GM12873 (cell line): Measurements from ENCODE around the gene HDAC9.
A peak's percentile ranks its signal among the peaks of the same experiment; 100 is the strongest.

ENCODE experiments used
- TF ChIP-seq, protein P1 (sequence below): IDR thresholded peaks from 2 replicates; pipeline ENCODE4 v1.5.1; 2012; ENCODE audit warnings: low read depth, mild to moderate bottlenecking, moderate library complexity, low read length, control low read depth; ENCODE audit not compliant: insufficient read depth; ENCODE audit errors: missing control alignments

Gene HDAC9

DNA sequence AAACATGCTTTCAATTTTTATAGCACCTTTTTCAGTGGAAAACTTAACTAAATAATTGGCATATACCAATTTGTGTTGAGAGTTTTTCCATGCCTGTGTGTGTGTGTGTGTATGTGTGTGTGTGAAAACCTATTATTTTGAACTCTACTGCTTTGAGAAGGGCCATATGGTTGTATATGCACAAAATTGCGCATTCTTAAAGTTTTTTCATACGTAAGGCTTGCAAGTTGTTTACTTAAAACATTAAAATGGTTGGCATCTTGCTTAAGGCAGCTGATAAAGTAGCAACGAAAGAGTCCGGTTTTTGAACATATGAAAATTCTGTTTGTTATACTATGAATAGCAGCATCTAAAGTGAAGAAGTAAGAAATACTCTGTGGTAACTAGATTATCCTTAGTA is 84.1 kb downstream of the HDAC9 start:
- TF ChIP-seq, protein P1, sequence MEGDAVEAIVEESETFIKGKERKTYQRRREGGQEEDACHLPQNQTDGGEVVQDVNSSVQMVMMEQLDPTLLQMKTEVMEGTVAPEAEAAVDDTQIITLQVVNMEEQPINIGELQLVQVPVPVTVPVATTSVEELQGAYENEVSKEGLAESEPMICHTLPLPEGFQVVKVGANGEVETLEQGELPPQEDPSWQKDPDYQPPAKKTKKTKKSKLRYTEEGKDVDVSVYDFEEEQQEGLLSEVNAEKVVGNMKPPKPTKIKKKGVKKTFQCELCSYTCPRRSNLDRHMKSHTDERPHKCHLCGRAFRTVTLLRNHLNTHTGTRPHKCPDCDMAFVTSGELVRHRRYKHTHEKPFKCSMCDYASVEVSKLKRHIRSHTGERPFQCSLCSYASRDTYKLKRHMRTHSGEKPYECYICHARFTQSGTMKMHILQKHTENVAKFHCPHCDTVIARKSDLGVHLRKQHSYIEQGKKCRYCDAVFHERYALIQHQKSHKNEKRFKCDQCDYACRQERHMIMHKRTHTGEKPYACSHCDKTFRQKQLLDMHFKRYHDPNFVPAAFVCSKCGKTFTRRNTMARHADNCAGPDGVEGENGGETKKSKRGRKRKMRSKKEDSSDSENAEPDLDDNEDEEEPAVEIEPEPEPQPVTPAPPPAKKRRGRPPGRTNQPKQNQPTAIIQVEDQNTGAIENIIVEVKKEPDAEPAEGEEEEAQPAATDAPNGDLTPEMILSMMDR: no peak

DNA sequence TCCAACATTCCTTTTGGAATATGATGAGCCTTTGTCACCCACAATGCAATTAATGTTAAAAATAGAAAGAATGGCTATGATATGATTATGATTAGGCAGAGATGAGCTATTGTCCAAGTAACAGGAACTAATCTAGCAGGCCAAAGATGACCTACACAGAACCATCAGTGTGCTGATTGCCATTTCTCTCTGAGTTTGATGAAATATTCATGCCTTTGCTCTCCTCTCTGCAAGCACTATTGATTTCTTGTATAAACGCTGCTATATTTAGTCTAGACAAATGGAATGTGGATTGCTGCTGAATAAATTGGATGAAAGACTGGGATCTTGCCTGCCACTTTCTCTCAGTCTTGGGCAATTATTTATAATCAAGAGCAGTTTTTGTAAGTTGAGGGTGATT is 85.4 kb downstream of the HDAC9 start:
- TF ChIP-seq, protein P1: no peak

DNA sequence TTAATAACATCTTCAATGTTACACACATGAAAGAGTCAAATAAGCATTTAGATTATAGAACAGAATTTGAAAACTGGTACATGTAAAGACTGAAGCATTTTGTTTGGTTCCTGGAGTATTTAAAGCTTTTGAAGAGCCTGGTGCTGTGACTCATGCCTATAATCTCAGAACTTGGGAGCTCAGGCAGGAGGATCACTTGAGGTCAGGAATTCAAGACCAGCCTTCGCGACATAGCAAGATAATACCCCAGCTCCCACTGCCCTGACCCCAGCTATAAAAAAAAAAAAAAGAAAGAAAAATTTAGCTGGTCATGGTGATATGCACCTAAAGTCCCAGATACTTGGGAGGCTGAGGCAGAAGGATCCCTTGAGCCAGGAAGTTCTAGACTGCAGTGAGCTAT is 87.8 kb downstream of the HDAC9 start:
- TF ChIP-seq, protein P1: no peak

DNA sequence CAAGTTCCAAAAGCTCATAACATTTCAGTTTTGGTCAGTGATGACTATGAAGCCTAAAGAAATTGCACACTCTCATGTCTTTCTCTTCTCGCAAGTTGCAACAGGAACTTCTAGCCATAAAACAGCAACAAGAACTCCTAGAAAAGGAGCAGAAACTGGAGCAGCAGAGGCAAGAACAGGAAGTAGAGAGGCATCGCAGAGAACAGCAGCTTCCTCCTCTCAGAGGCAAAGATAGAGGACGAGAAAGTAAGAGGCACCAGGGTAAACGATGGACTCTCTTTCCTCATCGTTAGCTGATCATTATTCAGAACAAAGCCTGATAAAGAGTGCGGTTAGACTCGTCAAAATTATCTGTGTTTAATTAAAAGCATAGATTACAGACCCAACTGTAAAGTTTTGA is 94.7 kb downstream of the HDAC9 start:
- TF ChIP-seq, protein P1: no peak

DNA sequence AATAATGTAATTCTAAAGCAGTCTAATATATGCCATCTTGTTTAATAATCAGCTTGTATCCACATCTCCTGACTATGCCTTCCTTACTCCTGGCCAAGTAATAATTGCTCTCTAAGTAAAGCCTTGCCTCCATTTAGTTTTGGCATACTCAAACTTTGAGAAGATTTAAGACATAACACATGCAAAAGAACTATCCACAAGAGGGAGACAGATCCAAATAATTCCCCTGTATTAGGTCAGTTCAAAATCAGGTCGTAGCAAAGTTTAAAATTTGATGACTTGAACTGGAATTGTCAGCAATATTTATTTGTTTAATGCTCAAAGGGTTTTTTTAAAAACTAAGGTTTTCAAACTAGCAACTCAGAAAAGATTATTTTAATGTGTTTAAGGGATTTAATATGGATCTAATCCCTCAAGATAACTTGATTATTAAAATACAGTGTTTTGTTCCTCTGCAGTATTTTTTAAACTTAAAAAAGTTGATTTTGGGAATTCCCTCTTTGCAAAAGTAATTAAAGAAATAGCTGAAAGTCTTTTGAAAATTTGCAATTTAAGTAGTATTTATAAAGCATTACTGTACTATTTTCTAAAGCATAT is 95.3 kb downstream of the HDAC9 start:
- TF ChIP-seq, protein P1: peak; percentile 39

DNA sequence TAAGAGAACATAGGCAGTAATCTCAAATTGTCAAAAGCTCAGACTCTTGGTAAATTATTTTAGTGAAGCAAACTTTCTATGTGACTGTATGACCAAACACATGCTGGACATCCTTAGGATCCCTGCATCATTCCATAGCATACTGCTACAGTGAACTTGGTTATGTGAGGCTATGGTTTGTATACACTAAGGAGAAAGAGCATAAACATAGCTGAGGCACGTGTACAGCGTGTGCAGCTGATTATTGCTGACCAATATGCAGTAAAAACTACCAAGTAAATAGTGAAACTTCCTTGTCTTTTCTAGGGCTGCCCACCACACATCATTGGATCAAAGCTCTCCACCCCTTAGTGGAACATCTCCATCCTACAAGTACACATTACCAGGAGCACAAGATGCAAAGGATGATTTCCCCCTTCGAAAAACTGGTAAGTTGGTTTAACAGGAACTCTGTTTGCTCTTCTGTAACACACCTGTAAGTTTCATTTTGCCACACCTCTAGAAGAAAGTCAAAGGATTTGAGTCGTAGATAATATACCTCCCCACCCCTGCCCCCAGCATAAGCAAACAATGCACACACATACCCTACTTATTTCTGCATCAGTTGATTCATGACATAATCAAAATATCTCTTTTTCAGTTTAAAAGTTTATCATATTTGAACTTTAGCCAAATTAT is 98.2 kb downstream of the HDAC9 start:
- TF ChIP-seq, protein P1: no peak

DNA sequence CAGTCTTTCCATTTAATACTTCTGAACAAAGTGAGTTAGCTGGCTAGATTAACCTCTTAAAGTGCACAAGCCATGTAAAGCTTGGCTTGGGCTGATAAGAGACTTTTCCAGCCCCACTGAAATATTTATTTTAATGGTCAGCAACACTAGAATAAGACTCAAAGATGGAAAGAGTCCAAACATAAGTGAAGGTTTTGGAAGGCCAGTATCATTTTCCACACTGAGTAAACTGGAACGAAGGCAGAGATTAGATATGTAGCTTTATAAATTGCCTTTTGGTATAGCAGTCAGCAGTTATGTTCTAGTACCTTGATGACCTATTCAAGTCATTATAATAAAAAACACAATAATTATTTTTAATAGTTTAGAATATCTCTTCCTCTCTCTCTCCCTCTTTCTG is 102.2 kb downstream of the HDAC9 start:
- TF ChIP-seq, protein P1: no peak
